ENCODE data around the gene PNKD.

The PNKD gene

DNA sequence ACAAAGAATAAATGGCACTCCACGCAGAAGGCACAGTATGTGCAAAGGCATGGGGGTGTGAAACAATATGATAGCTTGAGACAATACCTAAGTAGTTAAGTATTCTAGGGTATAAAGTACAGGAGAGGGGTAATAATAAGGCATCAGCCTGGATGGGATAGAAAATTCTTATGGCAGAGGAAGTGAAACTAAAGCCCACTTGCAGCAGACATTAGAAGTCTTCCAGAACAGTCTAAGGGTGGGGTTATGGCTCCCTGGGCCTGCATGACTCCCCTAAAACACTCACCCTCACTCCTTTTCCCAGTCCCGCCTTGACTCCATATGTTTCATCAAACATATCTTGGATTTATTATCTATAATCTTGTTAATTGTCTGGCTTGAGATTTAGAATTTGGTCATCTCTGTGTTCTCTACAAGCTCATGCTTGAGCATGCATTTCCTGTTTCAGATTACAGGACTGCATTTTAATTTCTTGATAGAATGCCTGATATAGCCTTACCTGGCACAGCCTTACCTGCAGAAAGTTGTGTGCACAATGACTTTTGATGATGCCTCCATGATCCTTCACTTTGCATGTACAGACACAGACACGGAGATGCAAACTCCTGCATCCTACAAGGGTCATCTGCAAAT lies 50.5 kb downstream of the PNKD start:
- peak in 1 of 2 donors; percentile 14 for DNase-seq

DNA sequence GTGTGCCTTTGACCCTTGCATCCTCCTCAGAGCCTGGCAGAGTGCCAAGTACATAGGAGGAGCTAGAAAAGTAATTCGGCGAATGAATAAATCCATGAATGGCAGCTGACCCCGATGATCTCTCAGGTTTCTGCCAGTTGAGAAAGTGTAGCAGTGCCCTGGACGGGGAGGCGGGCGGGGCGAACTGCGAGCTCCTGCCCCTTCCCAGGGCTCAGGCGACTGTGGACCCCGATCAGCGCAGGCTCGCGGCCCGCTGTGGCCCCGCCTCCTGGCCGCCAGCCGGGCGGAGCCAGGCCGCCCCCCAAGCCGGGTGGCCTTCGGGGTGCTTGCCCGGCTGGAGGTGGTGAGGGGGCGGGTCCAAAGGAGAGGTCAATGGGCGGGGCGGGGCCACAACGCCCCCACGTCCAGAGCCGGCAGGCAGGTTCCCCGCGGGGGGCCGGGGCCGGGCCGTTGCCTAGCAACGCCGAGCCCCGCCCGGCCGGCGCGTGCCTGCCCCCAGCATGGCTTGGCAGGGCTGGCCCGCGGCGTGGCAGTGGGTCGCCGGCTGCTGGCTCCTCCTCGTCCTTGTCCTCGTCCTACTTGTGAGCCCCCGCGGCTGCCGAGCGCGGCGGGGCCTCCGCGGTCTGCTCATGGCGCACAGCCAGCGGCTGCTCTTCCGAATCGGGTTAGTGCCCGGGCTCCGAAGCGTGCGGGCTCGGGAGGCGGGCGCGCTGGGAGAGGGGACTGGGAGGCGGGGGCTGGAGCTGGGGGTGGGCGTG lies 52.6 kb downstream of the PNKD start:
- peak; percentile 66 to 83 for DNase-seq

- peak; percentile 64 to 88 for DNase-seq
These were observed 53.5 kb downstream of the PNKD start for GRCh38 chr2:218323526-218324472.

DNA sequence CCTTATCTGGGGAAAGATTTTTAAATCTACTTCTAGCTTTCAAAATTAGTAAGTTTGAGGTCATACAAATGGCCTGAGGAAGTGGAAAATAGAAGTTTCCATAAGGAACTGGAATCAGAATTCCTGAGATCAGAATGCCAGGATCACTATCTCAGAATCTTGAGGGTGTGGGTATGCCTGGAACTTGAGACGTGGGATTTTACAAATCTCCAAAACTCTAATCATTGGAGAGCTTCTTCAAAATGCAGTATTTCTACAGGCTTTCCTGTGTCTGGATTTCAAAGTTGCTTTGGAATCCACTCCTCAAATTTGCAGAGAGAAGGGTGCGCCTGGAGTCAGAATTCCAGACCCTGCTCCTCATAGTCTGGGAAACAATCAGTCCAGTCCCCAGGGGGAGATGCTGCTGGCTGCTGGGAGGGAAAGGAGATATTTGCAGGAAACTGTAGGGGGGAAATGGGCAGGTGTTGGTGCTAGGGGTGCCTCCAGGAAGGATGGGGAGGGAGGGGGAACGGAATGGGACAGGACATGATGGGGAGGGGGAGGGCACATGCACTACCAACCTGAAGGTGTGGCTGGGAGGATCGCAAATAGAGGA lies 55.3 kb downstream of the PNKD start:
- no peak for DNase-seq

GRCh38 chr2:218326315-218326714 lies 56.0 kb downstream of the PNKD start:
- DNase-seq, result no peak

- DNase-seq, result peak; percentile 18 to 52
These were observed 57.3 kb downstream of the PNKD start for GRCh38 chr2:218327451-218328210.

DNA sequence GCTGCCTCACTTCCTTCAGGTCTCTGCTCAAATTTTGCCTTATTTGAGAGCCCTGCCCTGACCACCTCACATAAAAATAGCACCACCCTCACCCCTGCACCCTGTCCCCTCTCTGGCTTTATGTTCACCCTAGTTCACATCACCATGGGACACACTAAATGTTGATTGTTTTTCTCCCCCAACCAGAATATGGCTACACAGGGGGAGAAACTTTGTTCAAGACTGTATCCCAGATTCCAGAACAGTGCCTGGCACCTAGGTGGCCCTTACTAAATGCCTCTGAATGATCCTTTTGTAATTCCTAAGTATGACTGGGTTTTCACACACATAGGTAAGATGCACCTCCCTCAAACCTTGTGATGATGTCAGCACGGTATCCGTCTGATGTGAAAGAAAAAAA lies 58.0 kb downstream of the PNKD start:
- no peak for DNase-seq

DNA sequence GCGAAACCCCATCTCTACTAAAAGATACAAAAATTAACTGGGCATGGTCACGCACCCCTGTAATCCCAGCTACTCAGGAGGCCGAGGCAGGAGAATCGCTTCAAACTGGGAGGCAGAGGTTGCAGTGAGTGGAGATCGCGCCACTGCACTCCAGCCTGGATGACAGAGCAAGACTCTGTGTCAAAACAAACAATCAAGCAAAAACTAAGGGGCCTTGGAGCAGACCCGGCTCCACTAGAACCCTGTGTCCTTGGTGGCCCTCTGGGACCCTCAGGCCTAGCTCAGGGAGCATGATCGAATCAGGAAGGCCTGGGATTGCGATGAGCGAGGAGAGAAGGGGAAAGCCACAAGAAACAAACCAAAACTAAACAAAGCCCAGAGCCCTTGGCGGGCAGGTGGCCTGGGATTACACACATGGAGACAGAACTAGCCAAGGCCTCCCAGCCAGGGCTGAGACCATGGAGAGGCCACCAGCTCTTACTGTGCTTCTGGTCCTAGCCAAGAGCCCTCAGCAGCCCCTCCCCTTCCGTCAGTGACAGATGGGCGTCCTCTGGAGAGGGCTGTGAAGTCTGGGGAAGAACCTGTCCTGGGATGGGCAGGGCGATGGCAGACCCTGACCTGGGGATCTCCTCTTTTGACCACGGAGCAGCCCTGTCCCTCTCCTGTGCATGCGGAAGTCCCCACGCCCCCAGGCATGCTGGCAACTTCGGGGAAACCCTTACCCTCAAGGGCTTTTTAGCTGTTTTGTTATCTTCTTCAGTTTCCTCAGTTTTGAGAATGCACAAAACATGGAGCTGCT lies 58.9 kb downstream of the PNKD start:
- peak; percentile 68 to 91 for DNase-seq

GRCh38 chr2:218329826-218330593 lies 59.7 kb downstream of the PNKD start:
- peak; percentile 80 to 95 for DNase-seq

DNA sequence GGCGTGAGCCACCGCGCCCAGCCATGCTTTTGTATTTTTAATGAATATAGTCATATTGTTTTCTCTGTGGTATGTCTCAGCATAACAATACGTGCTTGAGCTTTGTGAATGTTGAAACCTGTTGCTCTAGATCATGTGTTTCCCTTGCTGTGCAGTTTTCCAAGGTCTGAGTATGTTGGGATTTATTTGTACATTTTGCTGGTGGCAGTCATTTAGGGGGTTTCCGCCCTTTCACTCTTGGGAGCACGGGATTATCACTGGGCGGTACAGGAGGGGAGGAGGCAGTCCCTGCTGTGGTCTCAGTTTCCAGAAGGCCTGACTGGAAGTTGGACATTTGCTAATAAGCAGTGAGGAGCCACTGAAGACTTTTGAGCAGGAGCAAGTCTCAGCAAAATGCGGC lies 61.4 kb downstream of the PNKD start:
- peak; percentile 62 to 93 for DNase-seq

- no peak for DNase-seq
These were observed 62.0 kb downstream of the PNKD start for GRCh38 chr2:218332288-218332687.

DNA sequence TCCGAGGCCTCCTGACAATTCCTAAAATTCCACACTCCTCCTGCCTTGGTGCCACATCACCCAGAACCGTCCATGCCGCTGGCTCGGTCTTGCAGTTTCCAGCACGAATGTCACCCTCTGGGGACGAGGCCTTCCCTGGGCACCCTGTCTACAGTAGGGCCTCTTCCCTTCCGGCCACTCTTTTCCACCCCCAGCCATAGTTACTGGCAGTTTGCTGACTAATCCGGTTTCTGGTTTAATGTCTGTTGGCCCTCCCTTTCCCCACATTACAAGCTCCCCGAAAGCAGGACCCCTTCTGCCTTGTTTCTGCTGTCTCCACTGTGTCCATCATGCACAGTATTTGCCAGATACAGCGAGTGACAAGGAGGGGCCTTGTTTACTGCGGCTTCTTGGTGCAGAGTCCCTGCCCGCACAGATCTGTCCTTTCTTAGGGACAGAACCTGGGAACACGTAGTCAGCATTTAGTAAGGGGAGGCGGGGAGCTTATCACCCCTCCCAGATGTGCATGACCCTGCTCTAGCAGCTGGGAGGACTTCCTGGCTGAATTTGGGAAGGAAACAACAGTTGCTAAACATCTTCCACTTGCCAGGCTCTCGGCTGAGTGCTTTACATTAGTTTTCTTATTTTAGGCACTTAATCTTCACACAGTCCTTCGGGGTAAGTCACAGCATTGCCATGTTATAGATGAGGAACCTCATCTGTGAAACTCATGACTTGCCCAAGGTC lies 62.8 kb downstream of the PNKD start:
- DNase-seq, result peak; percentile 61 to 81

- DNase-seq, result no peak
These were observed 64.2 kb downstream of the PNKD start for GRCh38 chr2:218334531-218334930.

GRCh38 chr2:218340656-218341055 lies 70.3 kb downstream of the PNKD start:
- no peak for DNase-seq

DNA sequence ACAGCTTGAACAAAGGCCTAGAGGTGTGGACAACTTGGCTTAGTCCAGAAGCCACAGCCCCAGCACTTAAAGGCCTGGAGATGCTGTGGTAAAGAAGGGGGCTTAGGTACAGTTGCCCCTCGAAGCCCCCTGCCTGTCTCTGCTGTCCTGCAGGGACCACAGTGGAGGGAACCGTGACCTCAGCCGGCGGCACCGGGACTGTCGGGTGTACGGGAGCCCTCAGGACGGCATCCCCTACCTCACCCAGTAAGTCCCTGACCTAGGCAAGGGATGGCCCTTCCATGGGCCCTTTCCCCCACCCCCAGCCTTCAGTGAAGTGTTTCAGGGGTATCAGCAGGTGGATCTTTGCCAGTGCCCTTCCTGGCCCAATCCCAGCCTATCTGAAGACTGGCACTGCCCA lies 71.1 kb downstream of the PNKD start:
- DNase-seq, result no peak

- DNase-seq, result no peak
These were observed 72.5 kb downstream of the PNKD start for GRCh38 chr2:218342837-218343236.

DNA sequence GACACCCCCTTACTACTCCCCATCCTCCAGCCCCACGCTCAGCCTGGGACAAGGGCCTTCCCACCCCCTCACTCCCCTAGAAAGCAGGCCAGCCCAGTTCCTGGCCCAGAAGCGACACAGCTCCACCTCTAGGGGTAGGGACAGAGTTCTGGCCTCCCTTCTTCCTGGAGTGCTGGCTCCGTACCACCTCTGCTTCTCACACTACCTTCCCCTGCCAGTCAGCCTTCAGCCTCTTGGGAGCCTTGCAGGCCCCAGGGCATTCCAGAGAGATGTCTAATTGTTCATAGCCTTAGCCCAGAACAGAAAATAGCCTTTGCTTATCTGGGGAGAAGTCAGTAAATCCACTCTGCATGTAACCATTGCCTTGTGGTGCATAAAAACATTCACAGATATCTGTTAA lies 73.3 kb downstream of the PNKD start:
- no peak for DNase-seq

DNA sequence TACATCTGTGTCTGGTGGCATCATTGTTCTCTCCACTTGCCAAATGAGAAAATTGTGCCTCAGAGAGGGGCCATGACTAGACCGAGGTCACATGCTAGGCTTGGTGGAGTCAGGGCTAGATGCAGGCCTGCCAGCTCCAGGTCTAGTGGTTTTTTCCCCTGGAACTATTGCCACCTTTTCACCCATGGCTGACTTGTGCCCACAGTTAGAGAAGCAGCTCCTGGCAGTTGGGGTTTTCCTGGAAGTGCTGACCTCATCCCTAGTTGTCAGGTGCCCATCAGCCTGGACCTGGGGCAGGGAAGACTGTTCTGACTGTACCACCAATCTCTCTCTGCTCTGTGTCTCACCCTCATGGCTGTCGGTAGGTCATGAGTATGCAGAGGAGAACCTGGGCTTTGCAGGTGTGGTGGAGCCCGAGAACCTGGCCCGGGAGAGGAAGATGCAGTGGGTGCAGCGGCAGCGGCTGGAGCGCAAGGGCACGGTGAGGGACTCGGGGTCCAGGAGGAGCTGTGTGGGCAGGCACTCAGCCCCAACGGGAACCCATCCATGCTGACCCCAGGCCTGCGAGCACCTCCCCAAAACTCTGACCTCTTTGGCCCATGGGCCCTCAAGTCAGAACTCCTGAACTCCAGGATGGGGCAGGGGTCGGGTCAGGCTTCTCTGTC lies 73.9 kb downstream of the PNKD start:
- DNase-seq, result peak in 1 of 2 donors; percentile 43

- no peak for DNase-seq
These were observed 74.6 kb downstream of the PNKD start for GRCh38 chr2:218344755-218345417.
